Stimulated activated CD4-positive, alpha-beta T cell treated with anti-CD3 and anti-CD28 coated beads, Interleukin-1b, Interleukin-23, amount 100 ng/mL, for 24 hours (primary cell): ENCODE results near the gene COMMD10.

Experiments
- DNase-seq, 4 experiments: peaks; one replicate each; pipeline ENCODE4 v3.0.0-alpha.2; 2020; ENCODE audit warnings: low read depth in 4 of 4, low spot score in 1 of 4

Gene COMMD10

DNA sequence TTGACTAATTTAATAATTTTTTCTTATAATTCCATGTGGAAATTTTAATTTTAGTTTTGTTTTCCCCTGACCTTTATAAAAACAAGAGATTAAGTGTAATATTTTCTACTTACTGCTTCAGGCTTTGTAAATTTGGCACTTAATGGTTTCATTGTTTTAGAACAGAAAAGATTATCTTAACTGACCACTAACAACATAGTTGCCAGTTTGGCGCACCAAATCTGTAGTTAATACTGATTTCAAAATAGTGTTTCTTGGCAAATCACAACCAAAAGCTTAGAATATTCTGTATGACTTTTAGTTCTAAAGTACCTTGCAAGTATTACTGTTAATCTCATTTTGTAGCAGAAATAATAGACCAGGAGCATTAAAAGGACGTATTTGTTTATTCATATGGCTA is 124.3 kb downstream of the COMMD10 start:
- DNase-seq = no peak

DNA sequence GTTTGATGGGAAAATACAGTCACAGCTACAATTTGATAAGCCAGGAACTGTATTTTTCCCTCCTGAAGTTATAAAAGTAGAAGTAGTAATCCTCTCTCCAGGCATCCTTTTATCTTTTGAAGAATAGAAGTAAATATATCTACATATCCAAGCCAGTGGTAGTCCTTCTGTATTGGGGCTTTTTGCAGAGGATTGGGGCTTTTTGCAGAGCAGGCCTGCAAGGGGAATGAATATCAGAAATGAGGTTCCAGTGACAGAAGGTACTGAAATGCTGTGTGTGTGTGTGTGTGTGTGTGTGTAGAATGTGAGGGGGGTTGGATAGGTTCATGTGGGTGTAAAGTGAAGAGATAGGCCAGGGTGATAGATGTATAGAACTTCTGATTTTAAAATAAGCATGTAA is 127.4 kb downstream of the COMMD10 start:
- no peak for DNase-seq

DNA sequence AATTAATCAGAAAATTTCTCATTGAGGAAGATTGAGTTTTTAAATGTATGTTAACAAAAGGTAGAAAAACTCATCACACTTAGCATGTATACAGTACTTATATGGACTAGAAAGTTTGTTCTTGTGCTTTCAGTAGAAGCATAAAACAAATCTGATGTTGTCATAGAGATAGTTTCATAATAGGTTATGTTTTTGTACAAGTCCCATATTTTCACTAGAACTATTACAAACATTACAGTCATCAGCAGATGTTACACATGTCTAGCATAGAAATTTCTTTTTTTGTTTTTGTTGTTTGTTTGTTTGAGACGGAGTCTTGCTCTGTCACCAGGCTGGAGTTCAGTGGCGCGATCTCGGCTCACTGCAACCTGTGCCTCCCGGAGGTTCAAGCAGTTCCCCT is 131.4 kb downstream of the COMMD10 start:
- no peak for DNase-seq

DNA sequence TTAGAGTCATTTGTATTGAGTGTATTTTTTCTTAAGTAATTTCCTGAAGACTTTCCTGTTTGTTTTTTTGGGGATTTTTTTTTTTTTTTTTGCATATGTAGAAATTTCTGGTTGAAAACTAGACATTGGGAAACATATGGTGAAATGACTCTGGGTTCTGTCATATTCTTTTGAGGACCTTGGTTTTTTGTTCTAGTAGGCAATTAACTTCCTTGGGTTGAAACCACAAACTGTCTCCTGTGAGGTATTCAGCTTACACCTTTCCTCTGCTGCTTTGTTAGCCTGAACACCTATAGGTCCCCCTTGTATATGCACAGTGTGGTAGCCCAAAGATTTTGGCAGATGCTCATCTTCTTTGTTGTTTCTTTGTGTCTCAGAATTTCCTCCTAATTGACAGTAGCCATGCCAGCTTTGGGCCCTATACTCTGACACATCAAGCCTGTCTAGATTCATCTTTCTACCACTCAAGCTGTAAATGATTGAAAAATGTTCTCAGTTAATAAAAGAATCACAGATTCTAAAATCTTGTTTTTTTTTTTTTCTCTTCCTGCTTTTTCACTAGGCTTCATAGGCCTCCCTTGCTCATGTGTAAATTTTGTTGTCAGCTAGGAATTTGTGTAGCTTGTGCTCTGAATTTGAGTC is 140.6 kb downstream of the COMMD10 start:
- DNase-seq = no peak

DNA sequence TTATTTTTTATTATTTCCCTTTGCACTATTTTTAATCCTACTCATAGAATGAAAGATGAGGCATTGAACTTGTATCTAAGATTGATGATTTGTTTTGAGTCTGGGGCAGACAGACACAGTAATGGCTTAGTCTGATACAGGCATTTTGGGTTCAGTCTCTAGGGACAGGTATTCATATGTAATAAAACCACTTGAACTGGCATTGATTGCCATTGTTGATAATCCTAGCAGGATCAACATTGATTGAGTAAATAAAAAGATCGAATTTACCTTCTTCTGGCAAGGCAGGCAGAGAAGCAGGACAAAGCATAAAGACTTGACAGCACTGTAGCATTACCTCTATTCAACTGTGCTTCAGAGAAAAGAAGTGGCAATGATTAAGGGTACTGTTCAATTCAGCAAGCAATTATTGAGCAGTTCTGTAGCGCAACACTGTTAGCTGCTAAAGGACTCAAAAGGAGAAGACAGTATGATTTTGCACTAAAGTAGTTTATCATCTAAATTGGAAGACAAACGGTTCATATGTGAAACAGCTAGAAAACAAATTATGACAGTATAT is 144.4 kb downstream of the COMMD10 start:
- no peak for DNase-seq

DNA sequence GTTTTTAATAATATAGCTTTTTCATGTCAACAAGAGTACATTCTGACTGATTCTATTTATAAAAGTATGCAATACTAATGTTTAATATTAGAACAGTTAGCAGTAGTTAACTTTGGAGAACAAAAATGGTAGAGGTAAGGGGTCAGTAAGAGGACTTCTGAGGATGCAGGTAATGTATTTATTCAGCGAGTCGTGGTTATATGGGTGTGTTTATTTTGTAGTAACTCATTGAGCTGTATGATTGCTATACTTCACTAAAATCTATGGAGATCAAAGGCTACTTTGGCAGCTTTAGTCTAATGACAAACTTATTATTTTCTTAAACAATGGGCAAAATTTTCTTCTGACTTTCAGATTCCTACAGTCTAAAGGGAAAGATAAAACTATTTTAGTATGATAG is 146.5 kb downstream of the COMMD10 start:
- no peak for DNase-seq

DNA sequence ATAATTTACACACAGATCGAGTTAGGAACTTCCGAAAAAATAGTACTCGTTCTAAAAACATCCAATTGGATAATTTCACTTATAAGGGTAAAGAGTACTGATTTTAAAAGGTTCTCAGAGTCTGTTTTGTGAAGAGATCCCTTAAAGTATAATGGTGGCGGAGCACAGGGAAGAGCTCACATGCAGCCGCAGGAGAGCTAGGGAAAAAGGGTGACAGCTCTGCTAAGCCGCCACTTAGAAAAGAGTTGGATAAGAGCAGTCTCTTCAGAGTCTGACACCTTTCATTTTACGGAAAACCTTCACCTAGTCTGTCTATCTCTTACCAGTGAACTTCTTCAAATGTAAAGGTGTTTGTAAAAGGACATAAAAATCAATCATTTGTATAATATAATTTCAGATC is 149.9 kb downstream of the COMMD10 start:
- DNase-seq = no peak

DNA sequence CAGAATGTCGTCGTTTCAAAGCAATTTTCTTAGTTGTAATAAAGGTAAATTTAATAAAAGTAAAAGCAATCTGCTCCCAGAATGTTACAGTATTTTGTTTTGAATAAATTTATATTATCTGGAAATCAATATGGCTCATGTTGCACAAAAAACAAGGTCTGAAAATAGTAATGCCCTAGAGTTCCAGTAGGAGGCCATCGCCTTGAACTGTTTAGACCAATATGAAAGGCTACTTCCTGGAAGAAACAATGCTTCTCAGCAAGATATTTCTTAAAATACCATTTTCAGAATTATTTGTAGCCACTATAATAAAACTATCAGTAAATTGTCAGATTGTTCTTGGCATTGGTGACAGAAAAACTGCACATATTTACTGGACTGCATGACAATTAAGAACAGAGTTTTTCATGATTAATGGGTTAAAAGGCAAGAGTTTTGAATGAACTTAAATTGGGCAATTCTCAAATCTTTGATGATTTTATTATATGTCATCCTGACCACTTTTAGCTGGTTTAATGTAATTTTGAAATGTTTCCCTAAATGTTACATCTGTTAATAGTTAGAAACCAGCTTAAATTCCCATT is 153.2 kb downstream of the COMMD10 start:
- no peak for DNase-seq

DNA sequence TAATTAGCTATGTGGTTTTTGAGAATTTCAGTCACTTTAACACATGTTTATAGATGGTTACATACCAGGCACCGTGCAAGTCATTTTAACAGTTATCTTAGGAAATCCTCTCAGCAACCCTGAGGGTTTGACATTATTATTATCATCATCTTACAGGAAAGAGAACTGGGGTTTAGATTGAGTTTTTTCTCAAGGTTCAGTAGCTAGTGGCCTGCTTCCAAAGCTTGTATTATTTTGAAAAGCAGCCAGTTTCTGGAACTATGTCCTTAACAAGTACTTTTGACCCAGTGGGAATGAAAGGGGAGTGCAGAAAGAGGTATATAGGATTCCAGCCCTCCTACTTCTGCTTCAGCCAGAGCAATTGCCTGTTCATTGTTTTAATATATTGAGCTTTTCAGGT is 157.5 kb downstream of the COMMD10 start:
- DNase-seq = no peak

DNA sequence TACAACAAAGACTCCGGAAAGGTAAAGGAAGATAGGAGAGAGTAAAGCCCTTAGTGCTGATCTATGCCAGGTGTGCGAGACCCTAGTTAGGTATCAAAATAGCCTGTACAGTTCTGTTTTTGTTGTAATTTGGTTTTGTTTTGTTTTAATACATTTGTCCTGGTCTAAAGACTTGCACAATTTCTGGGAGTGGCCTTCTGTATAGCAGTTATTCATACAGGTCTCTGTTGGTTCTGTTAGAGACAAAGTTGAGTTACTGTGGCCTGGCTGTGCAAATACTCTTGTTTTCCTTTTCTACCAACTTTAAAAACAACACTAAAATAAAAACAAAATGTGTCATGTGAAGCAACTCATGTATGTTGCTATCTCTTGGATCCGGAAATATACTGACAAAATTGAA is 163.6 kb downstream of the COMMD10 start:
- DNase-seq = no peak

DNA sequence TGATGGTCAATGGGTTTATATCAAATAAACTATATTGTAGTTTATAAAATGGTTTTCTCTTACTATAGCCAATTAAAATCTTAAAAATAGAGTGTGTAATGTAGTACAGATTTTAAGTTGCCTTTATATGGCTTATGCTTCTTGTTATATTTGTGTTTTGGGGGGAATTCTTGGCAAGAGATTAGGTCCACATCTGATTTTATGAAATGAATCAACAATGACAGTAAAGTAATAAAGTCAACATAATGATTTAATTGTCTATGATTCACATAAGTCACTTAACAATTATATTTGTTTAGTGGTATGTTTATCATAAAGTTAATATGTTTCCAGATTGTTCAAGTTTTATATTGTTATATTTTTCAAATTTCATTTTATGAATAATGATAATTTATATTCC is 164.8 kb downstream of the COMMD10 start:
- DNase-seq = no peak

DNA sequence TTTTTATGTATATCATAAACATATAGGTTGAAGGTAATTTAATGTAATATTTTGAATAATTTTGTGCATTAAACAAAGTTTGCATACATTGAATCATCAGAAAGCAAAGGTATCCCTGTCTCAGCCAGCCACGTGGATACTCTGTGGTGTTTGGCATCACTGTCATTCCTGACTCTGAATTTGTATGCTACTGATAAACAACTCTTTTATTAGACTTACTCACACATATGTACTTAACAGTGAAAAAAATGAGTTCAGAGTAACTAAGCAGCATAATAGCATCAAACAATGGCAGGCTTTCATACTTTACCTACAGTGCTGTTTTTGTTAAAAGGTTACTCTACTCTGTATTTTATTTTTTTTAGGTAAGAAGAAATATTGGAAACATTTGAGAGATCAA is 171.9 kb downstream of the COMMD10 start:
- DNase-seq = no peak

DNA sequence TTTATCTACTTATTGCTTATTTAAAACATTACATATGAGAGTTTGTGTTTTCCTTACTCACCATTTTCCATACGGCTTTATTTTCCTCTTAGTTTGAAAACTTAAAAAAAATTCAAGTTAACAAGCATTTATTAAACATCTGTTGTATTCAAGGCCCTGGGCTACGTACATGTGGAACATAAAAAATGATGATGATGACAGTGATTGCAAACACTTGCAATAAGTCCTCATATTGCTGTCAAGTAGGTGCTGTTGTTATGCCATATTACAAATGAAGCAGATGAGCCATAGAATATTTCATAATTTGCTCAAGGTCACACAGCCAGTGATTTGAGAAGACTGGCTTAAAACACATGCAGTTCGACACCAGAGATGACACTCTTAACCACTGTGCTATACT is 180.6 kb downstream of the COMMD10 start:
- no peak for DNase-seq

DNA sequence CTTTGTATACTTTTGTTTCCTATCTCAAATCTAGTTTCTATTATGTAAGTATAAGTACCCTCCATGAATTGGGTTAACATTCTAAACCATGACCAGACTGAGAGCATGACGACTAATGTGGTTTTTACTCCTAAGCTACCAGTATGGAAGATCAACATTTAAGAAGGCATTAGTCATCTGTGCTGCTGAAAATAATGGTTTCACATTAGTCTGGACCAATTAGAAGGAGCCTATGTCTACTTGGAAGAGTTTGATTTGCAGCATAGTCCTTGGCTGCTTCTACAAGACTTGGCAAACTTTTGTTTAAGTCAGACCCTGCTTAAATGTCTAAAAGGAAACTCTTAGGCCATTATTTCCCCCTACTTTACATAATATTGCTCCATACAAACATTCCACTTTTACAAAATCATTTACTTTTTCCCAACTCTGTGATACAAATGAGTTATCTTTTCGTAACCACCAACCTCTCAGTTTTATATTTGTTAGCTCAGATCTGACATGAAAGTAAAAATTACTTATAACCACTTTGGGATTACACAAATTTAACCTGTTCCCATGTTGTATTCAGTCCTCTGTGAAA is 186.7 kb downstream of the COMMD10 start:
- DNase-seq = no peak

DNA sequence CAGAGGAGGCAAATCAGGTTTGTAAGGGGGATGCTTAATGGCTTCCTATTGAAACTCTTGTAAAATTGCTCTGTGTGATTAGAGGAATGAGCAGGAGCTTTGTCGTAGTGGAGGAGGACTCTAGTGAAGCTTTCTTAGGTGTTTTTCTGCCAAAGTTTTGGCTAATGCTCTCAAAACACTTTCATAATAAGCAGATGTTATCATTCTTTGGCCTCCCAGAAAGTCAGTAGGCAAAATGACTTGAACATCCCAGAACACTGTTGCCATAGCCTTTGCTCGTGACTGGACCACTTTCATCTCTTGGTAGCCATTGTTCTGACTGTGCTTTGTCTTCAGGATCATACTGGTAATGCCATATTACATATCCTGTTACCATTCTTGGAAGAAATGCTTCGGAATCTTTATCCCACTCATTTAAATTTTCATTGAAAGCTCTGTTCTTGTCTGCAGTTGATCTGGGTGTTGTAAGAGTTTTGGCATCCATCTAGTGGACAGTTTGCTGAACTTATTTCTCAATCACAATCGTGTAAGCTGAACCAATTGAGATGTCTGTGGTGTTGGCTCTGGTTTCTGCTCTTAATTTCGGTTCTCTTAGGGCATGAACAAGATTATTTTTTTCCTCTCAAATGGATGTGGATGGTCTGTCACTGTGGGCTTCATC is 187.6 kb downstream of the COMMD10 start:
- no peak for DNase-seq

DNA sequence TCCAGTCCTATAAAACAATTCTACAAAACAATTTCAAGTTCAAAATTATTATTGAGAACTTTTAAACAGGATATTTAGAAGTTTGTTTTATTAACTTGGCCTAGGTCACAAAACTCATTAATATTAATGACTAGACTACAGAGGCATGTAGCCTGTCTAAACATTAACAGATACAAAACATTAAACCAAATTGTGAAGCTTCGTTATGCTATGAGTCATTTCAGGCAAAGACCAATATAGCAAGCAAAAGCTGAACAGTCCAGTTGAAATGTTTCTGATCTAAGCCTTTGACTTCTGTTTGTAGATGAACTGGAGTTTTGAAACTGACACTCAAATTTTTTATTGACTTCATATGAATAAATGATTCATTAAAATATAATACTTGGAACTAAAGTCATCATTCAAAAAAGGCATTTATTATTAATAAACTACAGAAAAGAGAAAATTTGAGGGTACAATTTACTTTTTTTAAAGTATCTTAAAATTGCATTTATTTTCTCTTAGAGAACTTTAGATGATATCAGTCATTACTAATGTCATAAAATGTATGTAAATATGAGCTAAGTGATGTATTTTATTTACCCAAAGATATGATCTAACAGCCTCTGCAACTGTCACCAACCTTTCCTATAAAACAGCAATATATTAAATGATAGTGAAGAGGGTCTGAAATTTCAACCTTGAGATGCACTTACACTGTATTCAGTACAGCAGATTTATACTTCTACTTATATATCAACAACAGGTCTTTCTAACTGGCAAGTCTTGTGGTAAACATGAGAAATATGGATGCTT is 188.8 kb downstream of the COMMD10 start:
- no peak for DNase-seq

DNA sequence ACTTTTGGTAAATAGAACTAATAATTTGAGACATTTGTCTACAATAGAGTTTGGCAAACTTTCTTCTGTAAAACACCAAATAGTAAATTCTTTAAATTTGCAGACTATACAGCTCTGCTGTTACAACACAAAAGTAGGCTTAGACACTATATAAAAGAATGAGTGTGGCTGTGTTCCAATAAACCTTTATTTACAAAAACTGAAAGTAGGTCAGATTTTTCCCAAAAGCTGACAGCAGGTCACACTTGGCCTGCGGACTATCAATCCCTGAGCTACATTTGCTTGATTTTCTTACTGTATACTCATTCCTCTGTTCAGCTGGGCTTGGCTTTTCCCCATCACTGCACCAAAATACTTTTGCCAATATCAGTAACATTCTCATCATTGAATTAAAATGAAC is 189.4 kb downstream of the COMMD10 start:
- no peak for DNase-seq

DNA sequence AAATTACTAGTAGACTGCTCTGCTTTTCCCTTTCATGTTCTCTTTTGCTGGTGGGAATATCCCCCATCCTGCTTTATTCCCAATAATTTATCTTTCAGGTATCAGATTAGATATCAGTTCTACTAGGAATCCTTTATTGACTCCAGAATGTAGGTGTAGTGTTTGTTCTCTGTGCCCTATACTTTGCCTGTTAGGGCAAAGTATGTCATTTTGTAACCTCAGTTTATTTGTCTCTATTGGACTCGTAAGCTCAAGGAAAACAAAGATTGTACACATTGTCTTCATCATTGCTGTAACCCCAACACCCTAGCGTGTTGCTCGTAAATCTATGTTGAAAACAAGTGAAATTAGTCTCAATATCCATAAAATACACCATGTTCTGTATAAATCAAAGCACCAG is 190.5 kb downstream of the COMMD10 start:
- DNase-seq = no peak

DNA sequence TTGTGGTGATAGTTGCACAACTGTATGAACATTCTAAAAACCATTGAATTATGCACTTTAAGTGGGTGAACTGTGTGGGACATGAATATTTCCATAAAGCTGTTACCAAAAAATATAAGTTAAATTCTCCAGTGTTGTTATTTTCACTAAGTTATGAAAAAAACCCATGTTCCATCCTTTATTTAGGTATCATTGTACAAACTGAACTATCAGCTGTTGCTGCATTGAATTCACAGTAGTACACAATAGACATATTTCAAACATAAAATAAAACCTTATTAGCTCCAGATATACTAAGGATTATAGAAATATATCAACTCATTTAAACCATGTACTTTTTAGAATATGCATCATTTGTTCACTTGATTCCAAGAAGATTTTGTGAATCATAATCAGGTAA is 192.1 kb downstream of the COMMD10 start:
- no peak for DNase-seq

DNA sequence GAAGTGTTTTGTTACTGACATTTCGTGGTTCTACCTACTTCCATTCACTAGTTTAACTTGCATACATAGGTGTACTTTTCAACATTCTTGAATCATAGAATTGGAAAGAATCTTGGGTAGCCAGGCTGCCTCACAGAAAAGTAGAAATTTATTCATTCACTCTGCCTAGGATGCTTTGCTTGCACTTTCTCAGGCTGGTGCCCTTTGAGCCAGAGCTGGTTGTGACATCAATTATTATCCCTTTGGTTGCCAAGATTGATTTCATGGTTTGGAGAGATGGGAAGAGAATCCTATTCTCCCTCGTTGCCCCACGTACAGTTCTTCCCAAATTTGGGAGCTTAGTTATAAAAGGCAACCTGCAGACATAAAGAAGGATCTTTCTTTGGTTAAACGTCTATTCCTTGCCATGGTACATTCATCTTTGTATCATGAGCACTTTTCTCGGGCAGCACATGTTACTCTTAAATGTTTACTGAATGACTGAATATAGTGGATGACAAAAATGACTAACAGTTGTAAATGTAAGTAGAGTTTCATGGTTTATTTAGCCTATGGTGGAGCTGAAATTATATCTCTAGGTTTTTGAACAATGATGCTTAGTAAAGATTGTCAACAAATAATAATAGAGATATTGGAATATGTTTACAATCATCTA is 195.5 kb downstream of the COMMD10 start:
- DNase-seq = no peak

DNA sequence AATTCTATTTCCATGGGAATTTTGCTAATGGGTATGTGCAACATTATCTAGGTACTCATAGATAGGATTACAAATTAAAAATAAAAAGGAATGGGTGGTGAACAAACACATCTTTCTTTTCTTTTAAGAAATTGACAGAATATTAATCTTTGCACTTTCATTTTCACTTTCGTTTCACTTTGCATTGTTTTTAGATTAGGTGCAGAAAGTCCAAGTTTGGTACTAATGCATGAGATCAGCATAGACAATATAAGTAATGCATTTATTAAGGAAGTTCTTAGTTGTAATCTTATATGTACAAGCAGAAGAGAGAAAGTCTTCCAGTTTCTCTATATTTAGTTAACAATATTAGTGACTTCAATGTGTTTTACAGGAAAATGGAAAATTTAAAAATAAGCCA is 196.5 kb downstream of the COMMD10 start:
- no peak for DNase-seq
